SK-MEL-5 (cell line): ENCODE measurements around the gene LIME1. TPM values are rescaled to one million over a fixed set of nuclear protein-coding genes. Genes with fewer than 3 reads are reported as not detected.

Experiments
- DNase-seq: peaks from one replicate; pipeline ENCODE4 v3.0.0-alpha.2; 2016; ENCODE audit warnings: low read depth, low spot score
- in situ Hi-C: cut with HindIII; loops from 2 replicates; pipeline ENCODE4 v1.10.0; 2016; ENCODE audit warnings: low sequenced_read_pairs, high pct_unique_total_duplicates, low pct_unique_long_range_greater_than_20kb
- total RNA-seq: library from RNA; depleted of rRNA; stranded (reverse); fragments of >200 nt; shearing (Covaris generic); gene quantifications from 2 replicates; pipeline ENCODE4 v1.2.3, GENCODE V29; 2014

LIME1 gene
- total RNA-seq, 1 experiment from 2014 or later: 3.3 TPM

DNA sequence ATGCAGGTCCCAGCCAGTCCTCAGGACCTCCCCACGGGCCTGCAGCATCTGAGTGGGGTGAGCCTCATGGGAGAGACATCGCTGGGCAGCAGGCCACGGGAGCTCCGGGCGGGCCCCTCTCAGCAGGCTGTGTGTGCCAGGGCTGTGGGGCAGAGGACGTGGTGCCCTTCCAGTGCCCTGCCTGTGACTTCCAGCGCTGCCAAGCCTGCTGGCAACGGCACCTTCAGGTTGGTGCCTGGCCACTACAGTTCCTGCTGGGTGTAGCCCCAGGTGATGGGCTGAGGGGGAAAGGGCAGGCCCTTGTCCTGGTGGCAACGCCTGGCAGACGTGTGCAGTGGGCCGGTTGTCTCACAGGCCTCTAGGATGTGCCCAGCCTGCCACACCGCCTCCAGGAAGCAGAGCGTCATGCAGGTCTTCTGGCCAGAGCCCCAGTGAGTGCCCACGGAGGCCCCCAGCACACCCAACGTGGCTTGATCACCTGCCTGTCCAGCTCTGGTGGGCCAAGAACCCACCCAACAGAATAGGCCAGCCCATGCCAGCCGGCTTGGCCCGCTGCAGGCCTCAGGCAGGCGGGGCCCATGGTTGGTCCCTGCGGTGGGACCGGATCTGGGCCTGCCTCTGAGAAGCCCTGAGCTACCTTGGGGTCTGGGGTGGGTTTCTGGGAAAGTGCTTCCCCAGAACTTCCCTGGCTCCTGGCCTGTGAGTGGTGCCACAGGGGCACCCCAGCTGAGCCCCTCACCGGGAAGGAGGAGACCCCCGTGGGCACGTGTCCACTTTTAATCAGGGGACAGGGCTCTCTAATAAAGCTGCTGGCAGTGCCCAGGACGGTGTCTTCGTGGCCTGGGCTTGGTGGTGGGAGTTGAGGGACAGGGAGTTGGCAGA, 40.8 kb upstream of the LIME1 start:
- in situ Hi-C loops: no loop called here
- DNase-seq: no peak

DNA sequence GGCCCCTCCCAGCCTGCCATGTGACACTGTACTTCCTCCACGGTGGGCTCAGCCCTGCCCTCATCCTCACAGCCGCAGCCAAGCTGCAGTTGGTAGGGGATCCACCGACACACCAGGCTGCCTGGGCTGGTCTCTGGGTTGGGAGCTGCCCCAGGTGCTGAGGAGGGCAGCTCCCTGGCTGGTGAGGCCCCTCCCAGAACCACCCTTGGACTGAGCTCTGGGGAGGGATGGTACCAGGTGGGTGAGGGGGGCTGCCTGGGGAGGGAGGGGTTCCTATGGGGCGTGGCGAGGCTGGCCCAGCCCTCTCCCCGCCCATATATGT, 40.2 kb upstream of the LIME1 start:
- in situ Hi-C loops: no loop called here
- DNase-seq: no peak

DNA sequence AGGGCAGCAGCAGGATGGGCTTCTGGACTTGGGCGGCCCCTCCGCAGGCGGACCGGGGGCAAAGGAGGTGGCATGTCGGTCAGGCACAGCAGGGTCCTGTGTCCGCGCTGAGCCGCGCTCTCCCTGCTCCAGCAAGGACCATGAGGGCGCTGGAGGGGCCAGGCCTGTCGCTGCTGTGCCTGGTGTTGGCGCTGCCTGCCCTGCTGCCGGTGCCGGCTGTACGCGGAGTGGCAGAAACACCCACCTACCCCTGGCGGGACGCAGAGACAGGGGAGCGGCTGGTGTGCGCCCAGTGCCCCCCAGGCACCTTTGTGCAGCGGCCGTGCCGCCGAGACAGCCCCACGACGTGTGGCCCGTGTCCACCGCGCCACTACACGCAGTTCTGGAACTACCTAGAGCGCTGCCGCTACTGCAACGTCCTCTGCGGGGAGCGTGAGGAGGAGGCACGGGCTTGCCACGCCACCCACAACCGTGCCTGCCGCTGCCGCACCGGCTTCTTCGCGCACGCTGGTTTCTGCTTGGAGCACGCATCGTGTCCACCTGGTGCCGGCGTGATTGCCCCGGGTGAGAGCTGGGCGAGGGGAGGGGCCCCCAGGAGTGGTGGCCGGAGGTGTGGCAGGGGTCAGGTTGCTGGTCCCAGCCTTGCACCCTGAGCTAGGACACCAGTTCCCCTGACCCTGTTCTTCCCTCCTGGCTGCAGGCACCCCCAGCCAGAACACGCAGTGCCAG, 39.7 kb upstream of the LIME1 start, which contains the start of gene TNFRSF6B:
TSS of gene TNFRSF6B (plus strand) at position 25 of the 729 bp plus-strand sequence. CDS start at position 141, 116 bp downstream.
- DNase-seq: no peak
- in situ Hi-C loops: no loop called here

DNA sequence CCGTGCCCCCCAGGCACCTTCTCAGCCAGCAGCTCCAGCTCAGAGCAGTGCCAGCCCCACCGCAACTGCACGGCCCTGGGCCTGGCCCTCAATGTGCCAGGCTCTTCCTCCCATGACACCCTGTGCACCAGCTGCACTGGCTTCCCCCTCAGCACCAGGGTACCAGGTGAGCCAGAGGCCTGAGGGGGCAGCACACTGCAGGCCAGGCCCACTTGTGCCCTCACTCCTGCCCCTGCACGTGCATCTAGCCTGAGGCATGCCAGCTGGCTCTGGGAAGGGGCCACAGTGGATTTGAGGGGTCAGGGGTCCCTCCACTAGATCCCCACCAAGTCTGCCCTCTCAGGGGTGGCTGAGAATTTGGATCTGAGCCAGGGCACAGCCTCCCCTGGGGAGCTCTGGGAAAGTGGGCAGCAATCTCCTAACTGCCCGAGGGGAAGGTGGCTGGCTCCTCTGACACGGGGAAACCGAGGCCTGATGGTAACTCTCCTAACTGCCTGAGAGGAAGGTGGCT, 39.1 kb upstream of the LIME1 start:
- in situ Hi-C loops: no loop called here
- no peak for DNase-seq

DNA sequence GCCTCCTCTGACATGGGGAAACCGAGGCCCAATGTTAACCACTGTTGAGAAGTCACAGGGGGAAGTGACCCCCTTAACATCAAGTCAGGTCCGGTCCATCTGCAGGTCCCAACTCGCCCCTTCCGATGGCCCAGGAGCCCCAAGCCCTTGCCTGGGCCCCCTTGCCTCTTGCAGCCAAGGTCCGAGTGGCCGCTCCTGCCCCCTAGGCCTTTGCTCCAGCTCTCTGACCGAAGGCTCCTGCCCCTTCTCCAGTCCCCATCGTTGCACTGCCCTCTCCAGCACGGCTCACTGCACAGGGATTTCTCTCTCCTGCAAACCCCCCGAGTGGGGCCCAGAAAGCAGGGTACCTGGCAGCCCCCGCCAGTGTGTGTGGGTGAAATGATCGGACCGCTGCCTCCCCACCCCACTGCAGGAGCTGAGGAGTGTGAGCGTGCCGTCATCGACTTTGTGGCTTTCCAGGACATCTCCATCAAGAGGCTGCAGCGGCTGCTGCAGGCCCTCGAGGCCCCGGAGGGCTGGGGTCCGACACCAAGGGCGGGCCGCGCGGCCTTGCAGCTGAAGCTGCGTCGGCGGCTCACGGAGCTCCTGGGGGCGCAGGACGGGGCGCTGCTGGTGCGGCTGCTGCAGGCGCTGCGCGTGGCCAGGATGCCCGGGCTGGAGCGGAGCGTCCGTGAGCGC, 38.5 kb upstream of the LIME1 start:
- in situ Hi-C loops: no loop called here
- no peak for DNase-seq

DNA sequence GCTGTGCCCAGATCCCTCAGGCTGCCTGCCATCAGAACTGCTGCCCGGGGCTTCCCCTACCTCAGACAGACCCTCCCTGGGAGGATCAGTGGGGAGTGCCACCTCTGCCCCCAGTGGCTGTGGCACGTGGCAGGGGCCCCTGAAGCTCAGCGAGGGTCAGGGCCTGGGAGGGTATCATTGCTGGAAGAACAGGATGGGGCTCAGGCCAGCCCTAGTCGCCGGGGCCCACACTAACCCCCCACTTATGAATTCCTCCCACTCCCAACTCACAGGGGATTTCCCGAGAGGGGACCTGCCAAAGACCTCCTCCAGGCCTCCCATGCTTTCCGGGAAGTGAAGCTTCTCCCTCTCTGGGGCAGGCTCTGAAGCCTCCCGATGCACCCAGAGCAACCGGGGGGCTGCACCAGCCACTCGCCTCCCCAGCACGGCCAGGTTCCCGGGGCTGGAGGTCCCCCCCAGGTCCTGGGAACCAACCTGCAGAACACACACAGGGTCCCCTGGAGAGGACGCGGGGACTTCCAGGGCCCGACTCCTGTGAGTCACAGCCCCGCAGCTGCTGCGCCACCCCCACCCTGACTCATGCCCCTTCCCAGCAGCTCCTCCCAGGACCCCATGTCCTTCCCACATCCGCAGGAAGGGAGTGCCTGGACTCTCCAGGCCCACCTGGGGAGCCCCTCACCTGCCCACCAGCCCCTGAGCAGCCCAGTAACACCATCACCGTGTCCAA, 37.6 kb upstream of the LIME1 start:
- no peak for DNase-seq
- in situ Hi-C loops: no loop called here

DNA sequence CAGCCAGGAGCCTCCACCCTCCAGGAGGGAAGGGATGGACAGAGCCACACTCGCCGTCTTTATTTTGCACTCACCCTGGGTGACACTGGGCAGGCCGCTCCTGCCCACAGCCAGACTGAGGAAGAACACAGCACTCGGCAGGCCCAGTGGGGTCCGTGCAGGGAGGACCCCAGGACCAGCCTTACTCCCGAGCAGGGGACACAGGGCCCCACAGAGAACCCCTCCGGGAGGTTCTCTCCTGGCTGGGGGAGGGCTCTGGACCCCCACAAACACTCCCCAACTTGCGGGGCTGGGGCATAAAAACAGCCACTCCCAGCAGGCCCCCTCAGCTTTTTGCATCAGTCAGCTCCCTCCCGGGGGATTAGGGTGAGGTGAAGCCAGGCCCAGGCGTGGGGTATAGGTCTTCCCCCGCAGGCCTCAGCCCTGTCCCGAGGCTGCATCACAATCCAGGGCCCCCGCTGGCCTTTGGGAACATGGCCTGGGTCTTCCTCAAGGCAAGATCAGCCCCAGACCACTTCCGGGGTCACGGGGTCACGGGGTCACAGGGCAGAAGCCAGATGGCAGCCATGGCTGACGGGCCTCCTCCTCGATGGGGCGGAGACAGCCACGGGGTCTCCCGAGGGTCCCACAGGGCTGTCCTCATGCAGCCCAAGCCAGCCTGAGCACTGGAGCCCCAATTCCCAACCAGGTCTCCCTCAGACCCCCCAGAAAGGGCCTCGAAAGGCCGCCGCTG, 36.8 kb upstream of the LIME1 start:
- in situ Hi-C loops: no loop called here
- no peak for DNase-seq

DNA sequence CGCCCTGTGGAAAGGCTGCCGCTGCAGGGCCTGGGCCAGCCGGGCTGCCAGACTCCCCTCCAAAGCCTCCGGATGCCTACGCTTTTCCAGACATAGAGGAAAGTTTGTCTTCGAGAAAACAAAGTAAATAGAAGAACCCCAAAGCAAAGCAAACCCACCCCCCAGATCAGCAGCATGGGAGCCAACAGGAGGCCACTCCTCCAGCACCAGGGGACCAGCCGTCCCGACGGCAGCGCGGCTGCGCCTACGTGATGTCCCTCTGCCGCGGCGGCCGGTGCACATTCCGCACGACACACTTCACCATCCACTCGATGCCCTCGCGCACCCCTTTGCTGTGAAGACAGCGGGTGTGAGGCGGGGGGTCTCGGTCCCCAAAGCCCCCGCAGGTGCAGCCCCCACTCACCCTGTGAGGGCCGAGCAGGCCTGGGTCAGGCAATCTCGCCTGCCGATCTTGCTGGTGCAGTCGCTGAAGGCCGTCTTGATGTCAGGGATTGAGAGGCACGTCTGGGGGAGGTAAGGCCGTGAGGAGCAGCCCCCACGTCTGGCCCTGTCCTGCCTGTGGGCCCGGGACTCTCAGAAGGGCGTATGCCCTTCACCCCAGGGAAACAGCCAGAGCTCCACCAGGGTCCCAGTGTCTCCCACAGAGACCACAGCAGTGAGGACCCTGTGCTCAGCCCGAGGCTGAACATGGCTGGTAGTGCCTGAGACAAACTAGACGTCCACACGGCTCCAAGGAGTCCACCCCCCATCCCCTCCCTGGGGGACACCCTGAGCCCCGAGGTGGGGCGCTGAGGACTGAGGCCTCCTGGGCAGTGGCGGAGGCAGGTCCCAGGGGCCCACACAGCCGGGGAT, 36.0 kb upstream of the LIME1 start:
- no peak for DNase-seq
- in situ Hi-C loops: no loop called here

DNA sequence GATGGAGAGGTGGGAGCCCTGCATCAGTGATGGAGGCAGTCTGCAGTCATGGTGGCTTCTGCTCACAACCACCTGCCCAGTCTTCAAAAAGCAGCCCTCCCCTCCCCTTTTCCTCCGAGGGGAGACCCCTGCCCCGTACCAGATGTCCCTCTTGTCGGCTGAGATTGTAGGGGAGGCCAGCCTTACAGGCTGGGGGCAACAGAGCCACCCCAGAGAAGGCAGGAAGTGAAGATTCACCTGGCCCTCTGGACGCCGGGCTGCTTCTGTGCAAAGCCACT, 35.5 kb upstream of the LIME1 start:
- DNase-seq: no peak
- in situ Hi-C loops: no loop called here

DNA sequence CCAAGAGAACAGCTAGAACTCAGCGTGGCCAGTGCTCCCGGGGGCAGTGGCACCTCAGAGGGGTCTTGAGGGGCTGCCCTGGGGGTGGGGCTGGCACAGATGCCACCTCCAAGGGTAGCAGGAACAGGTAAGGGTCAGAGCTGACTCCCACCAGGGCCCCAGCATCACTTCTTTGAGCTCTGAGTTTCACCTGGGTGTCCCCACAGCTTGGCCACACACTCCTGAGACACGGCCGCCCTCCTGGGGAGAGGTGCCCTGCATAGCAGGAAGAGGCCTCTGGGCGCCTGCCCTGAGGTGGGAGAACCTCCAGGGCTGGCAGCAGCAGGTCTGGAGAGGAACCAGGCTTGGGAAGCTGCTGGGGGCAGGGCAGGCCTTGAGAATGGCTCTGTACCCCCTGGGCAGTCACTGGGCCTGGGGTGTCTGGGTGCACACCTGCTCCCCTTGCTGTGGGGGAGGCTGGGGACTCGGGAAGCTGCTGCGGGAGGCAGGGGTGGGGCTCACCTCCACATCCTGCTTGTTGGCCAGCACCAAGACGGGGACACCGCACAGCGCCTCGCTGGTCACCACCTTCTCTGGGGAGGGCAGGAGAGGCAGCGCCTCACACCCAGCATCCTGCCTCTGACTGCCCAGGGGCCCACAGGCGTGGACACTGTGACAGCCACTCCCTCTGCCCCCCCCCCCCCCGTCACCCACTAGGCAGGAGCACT, 35.0 kb upstream of the LIME1 start:
- in situ Hi-C loops: no loop called here

DNA sequence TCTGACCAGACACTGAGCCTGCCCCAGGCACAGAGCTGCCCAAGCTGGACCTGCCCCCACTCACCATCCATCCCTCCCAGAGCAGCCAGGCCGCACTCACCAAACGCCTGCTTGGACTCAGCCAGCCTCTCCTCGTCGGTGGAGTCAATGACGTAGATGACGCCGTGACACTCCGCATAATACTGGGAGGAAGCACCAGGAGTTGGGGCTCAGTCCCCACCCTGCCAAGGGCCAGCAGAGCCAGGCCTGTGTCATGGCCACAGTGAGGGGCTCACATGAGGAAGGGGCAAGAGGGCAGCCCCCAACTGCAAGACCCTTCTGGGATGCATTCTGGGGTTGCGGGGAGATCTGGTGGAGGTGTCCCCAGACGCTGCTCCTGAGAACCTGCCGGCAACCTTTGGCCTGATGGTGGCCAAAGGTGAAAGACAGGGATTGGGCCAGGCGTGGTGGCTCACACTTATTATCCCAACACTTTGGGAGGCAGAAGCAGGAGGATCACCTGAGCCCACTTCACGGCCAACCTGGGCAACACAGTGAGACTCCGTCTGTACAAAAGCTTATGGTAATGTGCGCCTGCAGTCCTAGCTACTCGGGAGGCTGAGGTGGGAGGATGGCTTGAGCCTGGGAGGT, 34.3 kb upstream of the LIME1 start:
- in situ Hi-C loops: no loop called here
- no peak for DNase-seq

More for the DNA sequence above, 35.0 kb upstream of the LIME1 start:
- no peak for DNase-seq

DNA sequence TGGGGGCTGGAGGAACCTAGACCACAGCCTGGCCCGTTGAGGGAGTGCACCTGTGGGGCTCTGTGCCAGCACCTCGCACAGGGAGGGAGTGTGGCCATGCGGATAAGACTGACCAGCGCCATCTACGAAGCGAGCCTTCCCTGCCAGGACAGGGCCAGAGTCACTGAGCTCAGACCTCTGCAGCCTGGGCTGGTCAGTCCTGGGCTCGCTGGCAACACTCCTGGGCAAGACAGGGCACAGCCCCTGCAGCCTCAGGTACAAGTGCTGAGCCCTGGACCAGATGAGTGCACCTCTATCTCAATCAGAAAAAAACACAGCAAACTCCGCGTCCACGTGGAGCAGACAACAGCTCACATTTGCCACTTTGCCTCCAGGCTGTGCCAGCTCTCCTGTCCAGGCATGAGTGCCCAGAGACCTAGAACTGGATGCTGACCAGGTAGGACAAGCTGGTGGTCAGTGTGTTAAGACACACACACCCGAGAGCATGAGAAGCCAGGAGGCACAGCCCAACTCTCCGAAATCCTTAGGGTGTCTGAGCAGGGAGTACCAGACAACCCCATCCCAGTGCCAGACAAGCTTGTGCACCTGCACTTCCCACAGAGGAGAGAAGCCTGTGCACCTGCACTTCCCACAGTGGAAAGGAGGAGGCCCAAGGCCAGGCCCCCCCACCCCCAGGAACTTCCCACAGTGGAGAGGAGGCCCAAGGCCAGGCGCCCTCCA, 33.6 kb upstream of the LIME1 start:
- in situ Hi-C loops: no loop called here
- DNase-seq: no peak

DNA sequence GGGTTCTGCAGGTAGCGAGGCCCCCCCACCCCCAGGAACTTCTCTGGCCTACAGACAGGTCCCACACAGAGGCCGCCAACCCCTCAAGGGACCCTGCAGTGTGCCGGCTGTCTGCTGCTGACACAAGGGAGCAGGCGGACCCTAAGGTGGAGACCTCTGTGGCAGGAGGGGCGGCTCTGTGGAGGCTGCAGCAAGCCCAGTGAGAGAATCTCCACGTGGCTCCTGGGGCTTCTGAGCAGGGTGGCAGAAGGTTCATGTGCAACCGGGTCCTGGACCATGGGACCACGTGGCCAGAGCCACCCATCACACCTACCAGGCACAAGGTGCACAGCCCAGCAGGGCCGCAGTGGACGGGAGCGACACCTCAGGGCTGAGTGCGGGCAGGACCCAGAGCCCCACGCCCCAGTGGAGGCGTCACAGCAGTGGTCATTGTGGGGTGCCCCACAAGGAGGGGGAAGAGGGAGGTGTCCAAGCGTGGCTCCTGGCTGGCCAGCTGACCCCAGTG, 32.9 kb upstream of the LIME1 start:
- no peak for DNase-seq
- in situ Hi-C loops: no loop called here

DNA sequence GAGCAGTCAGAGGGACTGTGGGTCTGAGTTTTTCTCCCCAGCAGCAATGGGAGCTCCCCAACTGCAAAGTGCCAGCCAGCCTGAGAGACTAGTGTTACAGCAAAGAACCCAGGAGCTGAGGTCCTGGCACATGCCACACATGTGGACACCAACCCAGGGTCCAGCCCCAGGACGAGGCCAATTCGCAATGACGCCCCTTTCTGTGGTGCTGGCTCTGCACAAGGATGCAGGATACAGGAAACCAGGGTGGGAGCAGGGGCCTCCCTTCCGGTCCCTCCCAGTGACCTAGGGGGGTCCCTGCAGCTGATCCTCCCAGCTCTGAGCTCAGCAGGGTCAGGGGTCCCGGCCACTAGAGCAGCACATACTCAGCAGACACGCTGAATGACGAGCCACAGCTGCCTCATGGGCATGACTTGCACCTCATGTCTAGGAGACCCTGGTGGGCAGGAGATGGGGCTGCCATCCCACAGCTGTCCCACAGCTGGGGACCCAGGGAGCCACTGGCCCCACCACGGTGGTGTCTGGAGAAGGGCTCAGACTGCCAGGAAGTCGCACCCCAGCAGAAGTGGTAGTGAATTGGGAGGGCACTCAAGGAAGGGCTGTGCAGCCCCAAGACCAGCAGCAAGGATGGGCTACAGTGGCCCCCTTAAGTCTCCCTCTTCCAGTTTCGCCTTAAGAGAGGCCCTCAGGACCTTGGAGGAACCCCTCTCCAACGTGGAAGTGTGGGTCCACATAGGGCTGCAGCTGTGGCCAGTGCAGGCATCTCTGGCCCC, 32.3 kb upstream of the LIME1 start:
- DNase-seq: no peak
- in situ Hi-C loops: no loop called here
